GM19397 (cell line): Measurements from ENCODE around the gene GFOD1.
A peak's percentile ranks its signal among the peaks of the same experiment; 100 is the strongest.

Source experiments
- ATAC-seq: cut with Tn5 transposase; IDR thresholded peaks from one replicate; pipeline ENCODE4 v1.9.1; 2021; ENCODE audit warnings: mild to moderate bottlenecking, moderate library complexity; ENCODE audit not compliant: unreplicated experiment

The GFOD1 gene

DNA sequence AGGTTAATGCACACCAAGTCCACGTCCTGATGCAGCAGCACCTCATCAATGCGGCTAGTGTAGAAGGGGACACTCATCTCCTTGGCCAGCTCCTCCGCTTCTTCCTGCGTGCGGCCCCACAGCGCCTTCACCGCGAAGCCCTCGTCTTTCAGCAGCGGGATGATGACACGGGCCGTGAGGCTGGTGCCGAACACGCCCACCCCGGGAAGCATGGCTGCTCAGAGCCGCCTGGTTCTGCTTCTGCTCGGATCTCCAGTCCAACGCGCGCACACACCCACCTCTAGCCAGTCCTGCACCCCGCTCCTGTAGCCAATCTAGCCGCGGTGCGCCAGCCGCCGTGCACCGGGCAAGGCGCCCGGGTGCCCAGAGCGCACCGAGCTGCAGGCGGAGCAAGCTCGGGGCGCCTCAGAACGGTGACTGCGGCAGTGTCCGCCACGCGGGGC, 700 bp downstream of the GFOD1 start:
- peak; percentile 26 for ATAC-seq

DNA sequence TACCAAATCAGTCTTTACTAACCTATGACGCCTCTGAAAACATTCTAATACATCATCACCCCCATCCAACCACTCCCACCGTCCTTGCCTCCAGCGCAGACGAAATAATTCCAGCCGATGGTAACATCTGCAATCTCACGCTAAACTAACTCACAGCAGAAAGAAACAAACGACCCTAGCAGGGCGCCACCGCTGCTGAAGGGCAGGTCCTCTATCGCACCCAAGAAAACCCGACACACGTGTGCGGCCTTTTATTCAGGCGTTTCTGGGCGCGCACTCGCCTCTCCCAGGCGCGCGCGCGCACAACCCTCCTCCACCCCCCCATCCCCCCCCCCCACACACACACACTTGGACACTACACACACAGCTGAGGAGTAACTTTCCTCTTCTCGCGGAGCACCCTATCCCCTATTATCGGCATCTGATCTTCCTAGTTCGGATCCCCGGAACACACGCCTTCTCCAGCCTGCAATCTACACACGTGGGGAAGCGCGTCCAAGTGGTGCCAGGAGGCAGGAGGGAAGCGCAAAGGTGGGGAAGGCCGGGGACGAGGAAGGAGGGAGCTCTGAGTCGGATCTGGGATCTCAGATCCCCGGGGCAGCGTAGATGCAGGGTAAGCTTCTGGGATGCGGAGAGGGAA, 1.4 kb downstream of the GFOD1 start:
- no peak for ATAC-seq

- no peak for ATAC-seq
Observed at GRCh38 chr6:13485303-13485702, 2.1 kb downstream of the GFOD1 start.

GRCh38 chr6:13484827-13485226, 2.6 kb downstream of the GFOD1 start:
- no peak for ATAC-seq

GRCh38 chr6:13484138-13484708, 3.2 kb downstream of the GFOD1 start:
- ATAC-seq = no peak

DNA sequence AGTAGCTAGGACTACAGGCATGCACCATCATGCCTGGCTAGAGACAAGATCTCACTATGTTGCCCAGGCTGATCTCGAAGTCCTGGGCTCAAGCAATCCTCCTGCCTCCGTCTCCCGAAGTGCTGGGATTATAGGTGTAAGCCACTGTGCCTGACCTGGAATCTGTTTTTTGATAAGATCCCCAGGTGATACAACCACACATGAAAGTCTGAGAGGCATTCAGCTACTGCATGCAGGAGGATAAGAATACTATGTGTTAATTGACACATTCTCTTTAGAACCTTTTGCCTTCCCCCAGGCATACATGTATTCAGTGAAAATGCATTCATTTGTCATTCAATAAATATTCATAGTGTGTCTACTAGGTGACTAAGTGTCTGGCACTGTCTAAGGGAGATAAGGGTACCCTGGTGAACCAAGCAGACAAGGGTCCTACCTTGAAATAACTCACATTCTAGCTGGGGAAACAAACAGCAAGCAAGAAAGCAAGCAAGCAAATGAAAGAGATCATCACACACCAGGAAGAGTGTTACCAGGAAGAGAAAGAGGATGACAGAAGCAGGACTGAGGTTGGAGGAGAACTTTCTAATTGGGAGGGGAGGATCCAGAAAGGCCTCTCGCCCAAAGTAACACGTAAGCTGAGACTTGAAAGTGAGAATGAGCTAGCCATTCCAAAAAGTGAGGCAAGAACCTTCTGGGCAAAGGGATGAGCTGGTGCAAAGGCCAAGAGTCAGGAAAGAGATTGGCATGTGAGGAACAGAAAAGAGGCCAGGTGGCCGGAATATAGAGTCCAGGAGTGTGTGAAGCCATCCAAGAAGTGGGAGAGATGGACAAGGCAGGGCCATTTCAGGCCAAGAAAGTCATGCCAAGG, 6.5 kb downstream of the GFOD1 start:
- ATAC-seq = no peak

- no peak for ATAC-seq
Observed at GRCh38 chr6:13479971-13480434, 7.4 kb downstream of the GFOD1 start.

DNA sequence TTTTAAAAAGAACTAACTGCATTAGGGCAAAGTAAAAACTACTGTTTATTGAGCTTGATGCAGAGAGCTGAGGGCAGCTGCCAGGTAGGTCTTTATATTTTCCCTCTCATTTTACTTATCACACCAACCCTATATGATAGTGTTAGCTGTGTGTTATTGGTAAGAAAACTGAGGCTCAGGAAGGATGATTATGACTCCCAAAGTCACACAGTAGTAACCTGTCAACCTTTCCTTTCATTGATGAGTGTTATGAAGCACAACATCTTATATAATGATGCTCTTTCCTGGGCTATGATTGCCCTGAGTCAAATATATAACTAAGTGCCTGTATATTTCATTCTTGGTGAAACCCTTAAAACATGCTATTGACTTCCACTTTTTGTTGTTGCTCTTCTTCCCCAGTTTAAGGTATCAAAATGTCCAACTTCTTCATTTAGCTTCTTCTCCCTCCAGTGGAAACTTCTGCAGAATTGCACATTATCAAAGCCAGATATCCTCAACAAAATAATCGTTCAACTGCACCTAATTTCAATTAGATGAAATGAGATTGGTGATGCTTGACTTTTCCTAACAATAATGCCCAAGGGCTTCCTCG, 8.1 kb downstream of the GFOD1 start:
- no peak for ATAC-seq

DNA sequence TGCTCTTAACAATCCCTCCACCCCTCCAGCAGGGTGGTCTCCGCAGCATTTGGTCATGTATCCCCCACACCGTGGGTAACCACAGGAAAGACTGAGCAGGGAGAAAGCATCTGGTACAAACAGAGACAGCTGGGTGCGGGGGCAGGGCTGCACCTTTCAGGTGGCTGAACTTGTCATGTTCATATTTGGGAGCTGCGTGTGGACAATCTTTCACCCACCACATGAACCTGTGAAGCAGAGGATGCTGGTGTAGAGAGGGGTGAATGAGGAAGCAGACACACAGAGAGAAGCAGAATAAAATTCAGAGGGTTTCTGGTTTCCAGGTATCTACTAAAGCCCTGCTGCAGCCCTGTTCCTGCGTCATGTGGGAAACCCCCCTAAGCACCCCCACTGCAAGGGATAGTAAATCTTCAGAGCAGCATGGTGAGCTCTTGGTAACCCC, 8.9 kb downstream of the GFOD1 start:
- ATAC-seq = no peak

DNA sequence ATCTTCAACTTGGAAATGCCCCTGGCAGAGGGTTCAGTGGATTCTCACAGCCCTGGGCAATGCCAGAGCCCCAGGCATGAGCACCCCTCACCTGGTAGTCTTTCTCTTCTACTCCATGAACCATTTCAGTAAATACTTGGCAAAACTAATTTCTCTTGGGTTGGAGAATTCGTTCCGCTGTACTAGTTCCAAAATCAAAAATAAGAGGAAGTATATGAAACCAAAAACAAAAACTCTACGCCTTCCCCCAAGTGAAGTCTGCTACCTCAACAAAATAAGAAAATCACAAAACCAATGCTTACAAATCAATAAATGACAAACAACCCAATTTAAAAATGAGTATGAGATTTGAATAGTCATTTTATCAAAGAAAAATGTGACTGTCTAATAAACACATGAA, 12.6 kb downstream of the GFOD1 start:
- ATAC-seq = no peak

DNA sequence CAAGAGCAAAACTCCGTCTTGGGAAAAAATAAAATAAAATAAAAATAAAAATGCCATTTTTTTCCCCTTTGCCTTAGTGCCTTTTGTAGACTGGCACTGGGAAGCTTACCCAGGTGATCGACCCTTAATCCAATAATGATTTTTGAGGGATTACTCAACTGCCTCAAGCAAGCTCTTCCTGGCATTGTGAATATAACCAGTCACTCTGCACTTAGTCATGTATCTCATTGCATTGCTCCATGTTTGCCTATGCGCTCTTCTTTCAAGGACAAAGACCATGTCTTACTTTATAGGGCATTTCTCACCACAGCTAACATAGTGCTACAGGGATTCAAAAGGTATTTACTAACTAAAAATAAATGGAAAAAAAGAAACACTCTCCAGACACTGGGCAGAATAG, 13.0 kb downstream of the GFOD1 start:
- ATAC-seq = no peak

DNA sequence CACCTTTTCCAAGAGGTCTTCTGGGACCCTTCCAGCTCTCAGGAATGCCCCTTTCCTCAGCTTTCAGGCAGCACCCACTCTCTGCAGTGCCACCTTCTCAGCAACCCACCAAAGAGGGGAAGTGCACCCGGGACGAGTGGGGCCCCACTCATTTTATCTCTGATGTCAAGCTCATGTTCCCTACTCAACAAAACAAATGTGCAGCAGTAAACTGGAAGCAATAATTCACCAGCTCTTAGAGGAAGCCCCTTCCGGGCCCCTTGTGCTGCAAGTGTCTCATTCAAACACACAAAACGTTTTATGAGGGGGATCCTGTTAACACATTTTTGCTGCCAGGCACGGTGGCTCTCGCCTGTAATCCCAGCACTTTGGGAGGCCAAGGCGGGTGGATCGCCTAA, 13.6 kb downstream of the GFOD1 start:
- no peak for ATAC-seq

DNA sequence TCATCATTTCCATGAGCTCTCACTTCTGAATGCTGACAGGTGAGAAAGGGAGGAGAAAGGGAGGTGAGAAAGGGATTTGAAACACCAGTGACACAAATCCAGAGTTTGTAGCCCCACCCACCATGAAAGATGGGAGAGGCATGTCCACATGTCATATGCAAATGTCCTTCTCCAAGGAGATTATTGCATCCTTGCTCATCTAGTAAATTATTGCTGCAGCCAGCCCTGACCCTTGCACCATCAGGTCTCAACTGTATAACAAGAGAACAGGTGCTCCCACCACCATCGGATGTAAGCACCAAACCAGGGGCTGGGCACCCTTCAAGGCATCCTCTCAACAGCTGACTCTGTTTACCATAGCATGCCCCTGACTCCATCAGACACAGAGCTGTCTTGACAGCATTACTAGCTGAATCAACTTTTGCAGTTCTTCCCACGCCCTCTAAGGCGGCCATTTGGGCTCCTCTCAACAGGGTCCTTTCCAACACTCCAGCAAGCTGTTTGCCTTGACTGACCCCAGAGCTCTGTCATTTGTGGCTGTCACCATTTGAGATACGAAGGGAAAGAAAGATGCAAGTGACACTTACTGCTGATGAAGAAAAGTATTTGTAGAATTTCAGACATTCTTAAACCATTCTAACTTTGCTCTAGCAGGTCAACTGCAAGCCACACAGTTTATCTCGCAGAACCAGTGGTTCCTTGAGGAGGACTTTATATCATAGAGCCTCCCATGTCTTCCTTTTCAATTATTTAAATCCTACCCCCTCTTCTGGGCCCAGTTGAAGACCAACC, 14.2 kb downstream of the GFOD1 start:
- no peak for ATAC-seq

- no peak for ATAC-seq
Observed at GRCh38 chr6:13472099-13472498, 15.3 kb downstream of the GFOD1 start.

DNA sequence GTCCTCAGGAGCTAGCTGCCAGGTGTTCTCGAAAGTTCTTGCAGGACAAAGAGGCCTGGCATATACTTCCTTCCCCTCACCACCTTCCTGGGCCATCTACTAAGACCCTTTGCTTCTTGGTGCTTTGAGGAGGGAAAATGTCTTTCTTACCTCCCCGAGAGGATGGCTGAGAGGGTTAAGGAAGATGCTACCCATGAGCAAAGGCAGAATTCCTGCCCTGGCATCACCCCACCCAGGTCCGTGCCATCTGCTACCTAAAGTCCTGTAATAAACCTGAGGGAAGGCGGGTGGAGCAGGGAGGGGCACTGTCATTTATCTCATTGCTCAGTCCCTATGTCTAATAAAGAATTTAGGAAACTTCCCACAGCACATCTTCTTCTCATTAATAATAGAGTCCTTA, 16.2 kb downstream of the GFOD1 start:
- ATAC-seq = no peak

DNA sequence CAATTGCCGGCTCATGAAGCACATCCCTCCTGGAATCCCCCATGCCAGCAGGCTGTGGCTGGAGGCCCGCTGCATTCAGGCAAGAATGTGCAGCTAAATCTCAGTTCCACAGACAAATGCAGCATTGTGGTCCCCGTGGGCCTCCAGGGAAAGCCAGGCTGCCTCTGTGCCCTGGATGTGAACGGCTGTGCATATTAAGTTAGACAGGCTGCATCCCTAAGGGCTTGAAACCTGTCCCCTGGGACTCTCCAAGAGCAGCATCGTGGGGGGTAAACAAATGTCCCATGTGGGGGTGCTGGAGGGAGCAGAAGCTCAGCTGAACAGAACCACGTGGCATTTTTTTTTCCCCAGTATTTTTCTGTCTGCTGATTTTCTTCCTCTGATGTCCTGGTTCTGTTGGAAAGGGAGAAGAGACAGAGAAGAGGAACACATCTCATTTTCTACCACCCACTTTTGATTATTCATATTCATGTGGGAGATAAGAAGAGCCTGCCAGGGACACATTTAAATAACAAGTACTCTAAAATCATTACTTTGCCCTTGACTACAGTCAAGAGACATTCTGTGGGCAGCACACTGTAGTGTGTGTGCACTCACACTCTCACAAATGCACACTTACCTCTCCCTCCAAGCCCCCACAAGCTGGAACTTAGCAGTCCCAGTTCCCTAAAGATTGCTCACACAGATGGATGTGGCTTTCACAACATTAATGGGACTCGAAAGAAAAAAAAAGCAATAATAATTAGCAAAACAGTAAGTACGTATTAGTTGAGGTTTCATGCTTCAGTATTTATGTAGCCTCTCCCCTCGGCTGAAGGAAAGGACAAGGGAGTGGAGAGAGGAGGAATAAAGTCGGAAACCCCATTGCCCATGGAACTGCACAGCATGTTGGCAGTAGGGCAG, 16.9 kb downstream of the GFOD1 start:
- ATAC-seq = no peak

DNA sequence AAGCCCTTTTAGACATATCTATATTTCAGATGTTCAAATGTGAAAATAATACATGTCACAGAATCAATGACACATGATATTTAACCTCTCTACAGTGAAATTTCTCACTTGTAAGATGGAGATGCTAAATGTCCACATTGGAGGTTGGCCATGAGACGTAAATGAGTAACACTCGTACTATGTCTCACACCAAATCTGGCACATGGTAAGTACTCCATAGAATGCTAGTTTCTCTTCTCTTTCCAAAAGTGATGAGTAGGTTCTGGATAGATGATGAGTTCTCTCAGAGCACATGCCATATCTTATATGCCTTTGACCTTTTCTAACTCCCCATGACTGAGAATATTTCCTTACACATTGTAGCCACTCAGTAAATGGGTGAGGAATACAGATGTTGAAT, 17.7 kb downstream of the GFOD1 start:
- no peak for ATAC-seq

DNA sequence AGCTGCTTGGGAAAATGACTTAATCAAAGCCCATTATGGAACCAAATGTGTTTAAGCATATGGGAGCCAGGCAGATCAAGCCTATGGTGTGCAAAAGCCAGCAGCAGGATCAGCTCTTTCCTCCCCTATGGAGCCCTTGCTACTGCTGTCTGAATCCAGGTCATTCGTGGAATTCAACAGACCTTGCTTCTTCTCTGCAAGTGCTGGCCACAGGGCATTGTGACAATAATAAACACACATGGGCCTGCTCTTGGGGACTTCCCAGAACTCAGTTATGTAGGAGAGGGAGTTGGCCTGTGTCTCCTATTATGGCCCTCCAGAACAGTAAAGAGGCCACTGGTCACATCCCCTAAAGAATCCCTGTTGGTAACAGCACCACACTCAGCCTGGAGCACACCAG, 18.6 kb downstream of the GFOD1 start:
- ATAC-seq = no peak

DNA sequence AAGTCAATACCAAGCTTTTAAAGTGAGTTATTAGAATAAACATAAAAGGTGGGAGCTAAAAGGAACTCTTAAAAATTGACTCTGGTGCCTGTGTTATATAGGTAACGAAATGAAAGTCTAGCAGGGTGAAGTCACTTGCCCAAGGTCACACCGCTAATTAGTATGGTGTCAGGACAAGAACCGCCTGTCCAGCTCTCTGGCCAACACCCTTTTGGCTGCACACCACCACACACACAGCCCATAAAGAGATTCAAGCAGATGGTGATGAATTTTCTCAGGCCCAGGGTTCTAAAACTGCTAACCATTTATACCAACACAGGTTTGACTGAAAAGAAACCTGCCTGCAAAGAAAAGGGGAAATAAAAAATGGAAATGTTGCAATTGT, 20.2 kb downstream of the GFOD1 start:
- no peak for ATAC-seq
